Endothelial cell (in vitro differentiated cells): ENCODE results near the gene ST3GAL2. TPM values are rescaled to one million over a fixed set of nuclear protein-coding genes. Genes with fewer than 3 reads are reported as not detected.

Experiments used
- DNase-seq: peaks from one replicate; pipeline ENCODE4 v3.0.0; 2021; ENCODE audit warnings: low spot score
- H3K27ac Mint-ChIP-seq: one replicate; pipeline ENCODE4 v1.8.0; 2021; ENCODE audit warnings: mixed read lengths, inconsistent platforms; ENCODE audit not compliant: unreplicated experiment
- H3K27me3 Mint-ChIP-seq: one replicate; pipeline ENCODE4 v1.8.0; 2021; ENCODE audit warnings: mild to moderate bottlenecking, moderate library complexity, mixed read lengths, inconsistent platforms; ENCODE audit not compliant: unreplicated experiment
- H3K36me3 Mint-ChIP-seq: one replicate; pipeline ENCODE4 v1.8.0; 2021; ENCODE audit warnings: mild to moderate bottlenecking, low read depth, mixed read lengths, inconsistent platforms; ENCODE audit not compliant: unreplicated experiment
- H3K4me1 Mint-ChIP-seq: one replicate; pipeline ENCODE4 v1.8.0; 2021; ENCODE audit warnings: mild to moderate bottlenecking, mixed read lengths, inconsistent platforms; ENCODE audit not compliant: unreplicated experiment
- H3K4me3 Mint-ChIP-seq: one replicate; pipeline ENCODE4 v1.8.0; 2021; ENCODE audit warnings: mild to moderate bottlenecking, mixed read lengths, inconsistent platforms; ENCODE audit not compliant: unreplicated experiment
- H3K9me3 Mint-ChIP-seq: one replicate; pipeline ENCODE4 v1.8.0; 2021; ENCODE audit warnings: mixed read lengths, inconsistent platforms; ENCODE audit not compliant: unreplicated experiment
- total RNA-seq: library from RNA; stranded (reverse); fragmentation: NEBNext Ultra II Directional; extraction: Animal tissue kit (Norgen Biotek cat#: 25700); gene quantifications from one replicate; pipeline ENCODE4 v1.2.1, GENCODE V29; 2021; ENCODE audit not compliant: unreplicated experiment
- TF ChIP-seq, protein P1 (sequence below): fragments of 200-600 bp; sonication (generic); IDR thresholded peaks from one replicate; pipeline ENCODE4 v1.5.0; 2021; ENCODE audit warnings: antibody characterized with exemption; ENCODE audit not compliant: unreplicated experiment

Gene ST3GAL2
- total RNA-seq, 1 donor from 2014 or later: 87.0 TPM

DNA sequence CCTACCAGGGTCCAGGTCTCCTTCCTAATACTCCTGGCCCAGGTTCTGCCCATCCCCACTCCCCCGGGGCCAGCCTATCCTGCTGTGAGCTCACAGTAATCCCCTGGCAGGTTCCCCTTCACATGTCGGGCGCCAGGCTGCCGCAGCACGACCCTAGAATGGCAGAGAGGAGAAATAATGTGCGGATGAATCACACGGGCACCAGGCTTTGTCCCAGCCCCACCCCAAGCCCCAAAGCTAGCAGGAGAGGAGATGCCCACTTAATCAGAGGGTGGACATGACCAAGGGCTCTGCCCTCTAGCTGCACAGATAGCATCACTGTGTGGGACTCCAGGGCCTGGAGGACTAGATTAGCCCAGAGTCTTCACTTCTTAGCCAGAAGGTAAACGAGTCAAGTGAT lies 39.5 kb downstream of the ST3GAL2 start:
- H3K9me3 Mint-ChIP-seq: no peaks in the 10 kb centered on the region
- H3K27ac Mint-ChIP-seq: peak overlapping the region; percentile 36
- TF ChIP-seq, protein P1, sequence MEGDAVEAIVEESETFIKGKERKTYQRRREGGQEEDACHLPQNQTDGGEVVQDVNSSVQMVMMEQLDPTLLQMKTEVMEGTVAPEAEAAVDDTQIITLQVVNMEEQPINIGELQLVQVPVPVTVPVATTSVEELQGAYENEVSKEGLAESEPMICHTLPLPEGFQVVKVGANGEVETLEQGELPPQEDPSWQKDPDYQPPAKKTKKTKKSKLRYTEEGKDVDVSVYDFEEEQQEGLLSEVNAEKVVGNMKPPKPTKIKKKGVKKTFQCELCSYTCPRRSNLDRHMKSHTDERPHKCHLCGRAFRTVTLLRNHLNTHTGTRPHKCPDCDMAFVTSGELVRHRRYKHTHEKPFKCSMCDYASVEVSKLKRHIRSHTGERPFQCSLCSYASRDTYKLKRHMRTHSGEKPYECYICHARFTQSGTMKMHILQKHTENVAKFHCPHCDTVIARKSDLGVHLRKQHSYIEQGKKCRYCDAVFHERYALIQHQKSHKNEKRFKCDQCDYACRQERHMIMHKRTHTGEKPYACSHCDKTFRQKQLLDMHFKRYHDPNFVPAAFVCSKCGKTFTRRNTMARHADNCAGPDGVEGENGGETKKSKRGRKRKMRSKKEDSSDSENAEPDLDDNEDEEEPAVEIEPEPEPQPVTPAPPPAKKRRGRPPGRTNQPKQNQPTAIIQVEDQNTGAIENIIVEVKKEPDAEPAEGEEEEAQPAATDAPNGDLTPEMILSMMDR: no peak
- peaks cover 28% of the 10 kb centered on the region for H3K4me1 Mint-ChIP-seq
- H3K27me3 Mint-ChIP-seq: peaks cover 10% of the 10 kb centered on the region
- DNase-seq: no peak
- H3K36me3 Mint-ChIP-seq: peaks cover 6% of the 10 kb centered on the region
- no peak overlapping the region for H3K4me3 Mint-ChIP-seq

DNA sequence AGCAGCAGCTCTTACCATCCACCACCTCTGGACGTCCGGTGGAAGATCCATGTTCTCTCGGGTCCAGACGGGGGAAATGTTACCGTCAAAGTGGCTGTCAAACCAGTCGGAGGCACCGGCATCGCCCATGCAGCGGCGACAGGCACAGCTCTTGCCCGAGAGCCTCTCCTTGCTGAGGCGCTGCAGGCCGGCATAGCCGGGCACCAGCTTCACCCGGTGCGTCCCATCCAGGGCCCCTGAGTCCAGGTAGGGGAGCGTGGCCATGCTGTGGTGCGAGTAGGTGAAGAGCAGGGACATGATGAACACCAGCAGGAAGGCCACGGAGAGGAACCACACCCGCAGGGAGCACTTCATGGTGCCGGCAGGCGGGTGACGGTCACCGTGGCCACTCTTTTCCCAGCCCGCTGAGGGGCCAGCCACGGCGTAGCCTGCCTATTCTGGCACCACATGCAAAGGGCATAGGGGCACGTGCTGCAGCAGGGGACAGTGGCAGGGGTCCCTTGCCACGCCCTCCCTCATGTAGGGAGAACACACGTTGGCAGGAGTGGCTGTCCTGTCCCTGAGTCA lies 40.6 kb downstream of the ST3GAL2 start:
- Mint-ChIP-seq H3K4me1 (peaks cover 22% of the 10 kb centered on the region), H3K9me3 (no peaks in the 10 kb centered on the region), H3K27ac (no peak overlapping the region), H3K27me3 (peaks cover 10% of the 10 kb centered on the region), H3K4me3 (no peak overlapping the region), H3K36me3 (peaks cover 12% of the 10 kb centered on the region)
- DNase-seq: no peak
- TF ChIP-seq, protein P1: no peak

- Mint-ChIP-seq H3K27ac (no peak overlapping the region), H3K4me1 (peaks cover 20% of the 10 kb centered on the region), H3K36me3 (peaks cover 16% of the 10 kb centered on the region)
Observed at GRCh38 chr16:70396246-70396904, 42.5 kb downstream of the ST3GAL2 start.

DNA sequence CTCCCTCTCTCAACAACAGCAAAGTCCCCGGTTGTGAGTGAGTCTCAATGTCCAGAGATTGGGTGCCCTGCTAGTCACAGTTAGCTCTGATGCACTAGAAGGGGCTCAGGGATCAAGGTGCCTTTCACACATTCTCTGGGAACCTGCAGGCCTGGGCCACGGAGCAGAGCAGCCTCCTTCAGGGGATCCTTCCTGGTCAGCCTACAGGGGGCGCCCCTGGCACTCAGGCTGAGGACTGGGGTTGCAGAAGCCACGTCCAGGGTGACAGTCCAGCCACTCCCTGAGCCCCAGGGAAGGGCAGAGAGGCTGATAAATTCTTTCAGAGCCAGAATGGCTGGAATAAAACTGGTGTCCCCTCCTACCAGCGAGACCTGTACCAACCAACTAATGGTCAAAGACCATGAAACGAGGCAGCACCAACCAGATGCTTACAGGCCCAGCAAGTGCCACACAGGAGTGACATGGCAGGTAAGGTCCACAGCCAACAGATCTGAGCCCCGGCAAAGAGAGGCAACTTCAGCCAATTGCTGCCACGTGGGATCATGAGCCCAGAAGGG lies 43.5 kb downstream of the ST3GAL2 start:
- DNase-seq: peak; percentile 85
- Mint-ChIP-seq H3K9me3 (no peaks in the 10 kb centered on the region), H3K36me3 (peaks cover 14% of the 10 kb centered on the region), H3K4me3 (no peak overlapping the region), H3K27me3 (peaks cover 6% of the 10 kb centered on the region), H3K27ac (no peak overlapping the region), H3K4me1 (peaks cover 13% of the 10 kb centered on the region)
- TF ChIP-seq, protein P1: peak; percentile 69

More at GRCh38 chr16:70396246-70396904, 42.5 kb downstream of the ST3GAL2 start:
- H3K27me3 Mint-ChIP-seq: peaks cover 10% of the 10 kb centered on the region
- TF ChIP-seq, protein P1: no peak
- no peaks in the 10 kb centered on the region for H3K9me3 Mint-ChIP-seq
- no peak overlapping the region for H3K4me3 Mint-ChIP-seq
- DNase-seq: no peak

DNA sequence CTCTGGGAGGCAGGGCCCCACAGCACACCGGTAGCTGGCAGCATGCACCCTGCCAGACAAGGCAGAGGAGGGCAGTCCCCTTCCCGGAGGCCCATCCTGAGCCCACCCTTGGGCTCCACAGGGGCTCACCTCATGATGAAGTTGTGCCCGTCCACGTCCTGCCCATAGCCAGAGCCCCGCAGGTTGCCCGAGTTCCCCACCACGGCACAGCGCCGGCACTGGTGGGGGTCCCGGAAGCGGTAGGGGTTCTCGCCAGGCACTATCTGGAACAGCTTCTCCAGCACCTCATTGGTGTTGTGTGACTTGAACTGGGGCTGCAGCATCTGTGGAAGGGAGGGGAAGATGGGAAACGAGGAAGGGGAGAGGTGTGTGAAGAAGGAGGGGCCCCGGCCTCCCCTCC lies 44.0 kb downstream of the ST3GAL2 start:
- peaks cover 10% of the 10 kb centered on the region for H3K4me1 Mint-ChIP-seq
- no peaks in the 10 kb centered on the region for H3K9me3 Mint-ChIP-seq
- H3K27me3 Mint-ChIP-seq: peaks cover 2% of the 10 kb centered on the region

More for the DNA sequence above, 44.0 kb downstream of the ST3GAL2 start:
- TF ChIP-seq, protein P1: no peak
- H3K36me3 Mint-ChIP-seq: peaks cover 10% of the 10 kb centered on the region
- no peak overlapping the region for H3K27ac Mint-ChIP-seq
- no peak overlapping the region for H3K4me3 Mint-ChIP-seq
- DNase-seq: no peak
